CD14-positive monocyte (primary cell): Measurements from ENCODE around the gene KCNJ11. TPM values are rescaled to one million over a fixed set of nuclear protein-coding genes. Genes with fewer than 3 reads are reported as not detected.

Experiments
- DNase-seq, 3 donors: peaks; one replicate each; pipeline ENCODE4 v3.0.0-alpha.2; 2011 to 2022
- H2AFZ ChIP-seq: 2 replicates; pipeline ENCODE4 v1.6.0; 2012; ENCODE audit warnings: mild to moderate bottlenecking, low read depth, low read length, inconsistent platforms; ENCODE audit not compliant: insufficient read depth, poor library complexity, severe bottlenecking
- H3K27ac ChIP-seq, 2 donors: 1 replicate in 1 of 2; 2 replicates in 1 of 2; pipeline ENCODE4 v1.5.1; 2012 to 2013; ENCODE audit warnings: low read length in 2 of 2, control low read depth in 1 of 2, inconsistent platforms in 1 of 2, low read depth in 1 of 2, mild to moderate bottlenecking in 1 of 2
- H3K27me3 ChIP-seq, 2 donors: one replicate each; pipeline versions ENCODE4 v1.6.0 to v1.6.1; 2011 to 2013; ENCODE audit warnings: low read length in 2 of 2; ENCODE audit not compliant: control insufficient read depth in 2 of 2, insufficient read depth in 2 of 2
- H3K36me3 ChIP-seq, 2 donors: replicated peaks in 1 of 2; 1 replicate in 1 of 2; 2 replicates in 1 of 2; pipeline versions ENCODE4 v1.5.1 to v1.6.1; 2012 to 2013; ENCODE audit warnings: low read length in 2 of 2, control low read depth in 1 of 2, inconsistent platforms in 1 of 2, mild to moderate bottlenecking in 1 of 2; ENCODE audit not compliant: insufficient read depth in 2 of 2, control insufficient read depth in 1 of 2
- H3K4me1 ChIP-seq, 2 donors: 1 replicate in 1 of 2; 2 replicates in 1 of 2; pipeline versions ENCODE4 v1.5.1 to v1.6.1; 2012 to 2013; ENCODE audit warnings: low read length in 2 of 2, control low read depth in 1 of 2, inconsistent platforms in 1 of 2, mild to moderate bottlenecking in 1 of 2, moderate library complexity in 1 of 2; ENCODE audit not compliant: insufficient read depth in 2 of 2, control insufficient read depth in 1 of 2
- H3K4me2 ChIP-seq: replicated peaks from 2 replicates; pipeline ENCODE3; 2012; ENCODE audit warnings: low read length, moderate library complexity, mild to moderate bottlenecking; ENCODE audit not compliant: poor library complexity, severe bottlenecking; ENCODE audit errors: extremely low read depth
- H3K4me3 ChIP-seq, 3 experiments: fragments of 200-600 bp in 1 of 3; sonication (generic) in 1 of 3; replicated peaks in 1 of 3; 1 replicate in 2 of 3; 2 replicates in 1 of 3; pipeline ENCODE4 v1.5.1; 2011 to 2013; ENCODE audit warnings: low read length in 3 of 3, mild to moderate bottlenecking in 3 of 3, control low read depth in 2 of 3, low read depth in 2 of 3, inconsistent platforms in 1 of 3, moderate library complexity in 1 of 3
- H3K79me2 ChIP-seq: 2 replicates; pipeline ENCODE4 v1.6.0; 2012; ENCODE audit warnings: mild to moderate bottlenecking, control low read depth, inconsistent platforms, low read length, moderate library complexity; ENCODE audit not compliant: insufficient read depth
- H3K9ac ChIP-seq: 2 replicates; pipeline ENCODE4 v1.6.0; 2017; ENCODE audit warnings: low read length, mild to moderate bottlenecking; ENCODE audit not compliant: insufficient read depth, poor library complexity, severe bottlenecking
- H3K9me3 ChIP-seq, 2 donors: replicated peaks in 1 of 2; 1 replicate in 1 of 2; 2 replicates in 1 of 2; pipeline versions ENCODE4 v1.5.1 to v1.6.1; 2012 to 2013; ENCODE audit warnings: low read length in 2 of 2, control low read depth in 1 of 2; ENCODE audit not compliant: control insufficient read depth in 1 of 2, insufficient read depth in 1 of 2
- H4K20me1 ChIP-seq: 2 replicates; pipeline ENCODE4 v1.6.0; 2012; ENCODE audit warnings: mild to moderate bottlenecking, low read length, control low read depth, moderate library complexity; ENCODE audit not compliant: insufficient read depth
- H3K27ac Mint-ChIP-seq, 7 donors: one replicate each; pipeline ENCODE4 v1.8.0; 2020; ENCODE audit warnings: mild to moderate bottlenecking in 7 of 7, mixed read lengths in 7 of 7, moderate library complexity in 6 of 7, inconsistent platforms in 2 of 7
- H3K27me3 Mint-ChIP-seq, 3 donors: one replicate each; pipeline ENCODE4 v1.8.0; 2021 to 2022; ENCODE audit warnings: low read depth in 3 of 3, mild to moderate bottlenecking in 3 of 3, mixed read lengths in 3 of 3, moderate library complexity in 3 of 3, inconsistent platforms in 1 of 3
- H3K36me3 Mint-ChIP-seq, 2 donors: one replicate each; pipeline ENCODE4 v1.8.0; 2020; ENCODE audit warnings: mixed read lengths in 2 of 2, inconsistent platforms in 1 of 2, mild to moderate bottlenecking in 1 of 2
- H3K4me1 Mint-ChIP-seq: one replicate; pipeline ENCODE4 v1.8.0; 2020; ENCODE audit warnings: mild to moderate bottlenecking, mixed read lengths
- H3K4me3 Mint-ChIP-seq, 2 donors: one replicate each; pipeline ENCODE4 v1.8.0; 2020; ENCODE audit warnings: mild to moderate bottlenecking in 2 of 2, mixed read lengths in 2 of 2, moderate library complexity in 1 of 2
- H3K9me3 Mint-ChIP-seq, 7 donors: one replicate each; pipeline ENCODE4 v1.8.0; 2020 to 2022; ENCODE audit warnings: mixed read lengths in 7 of 7, mild to moderate bottlenecking in 6 of 7, moderate library complexity in 6 of 7, inconsistent platforms in 2 of 7
- WGBS: methylation state at CpG from one replicate; pipeline ENCODE4 v1.1.5; 2013; ENCODE audit warnings: missing lambda C conversion rate; ENCODE audit not compliant: insufficient coverage; 5-methylcytosine and 5-hydroxymethylcytosine counted together
- intact Hi-C, 2 donors: fragments of 100-400 bp; cut with micrococcal nuclease; formaldehyde crosslinking; loops; one replicate each; pipeline versions ENCODE4 v1.15.0 to v1.15.1; 2023
- polyA plus RNA-seq, 3 donors: library from polyadenylated mRNA; depleted of rRNA in 1 of 3; unstranded in 2 of 3; stranded (reverse) in 1 of 3; fragments of 300-500 nt in 2 of 3; fragments of >200 nt in 1 of 3; fragmentation: Illumina TruSeq in 2 of 3; gene quantifications; 1 replicate in 2 of 3; 2 replicates in 1 of 3; pipeline ENCODE4 v1.2.3, GENCODE V29; 2012 to 2021
- TF ChIP-seq, protein P1 (sequence below): fragments of 200-600 bp; IDR thresholded peaks from one replicate; pipeline ENCODE4 v1.8.0; 2022; ENCODE audit warnings: antibody characterized with exemption, mild to moderate bottlenecking

The KCNJ11 gene
- polyA plus RNA-seq, 3 donors: 0.09 TPM; not detected in 2

GRCh38 chr11:17395554-17395961 is 7.1 kb upstream of the KCNJ11 start:
- Mint-ChIP-seq H3K9me3 (peaks cover 0 to 1% (median 0%) of the 10 kb centered on the region in 7 donors), H3K4me3 (no peak overlapping the region), H3K4me1 (no peaks in the 10 kb centered on the region), H3K27ac (peak overlapping the region in 1 of 7 donors; percentile 57), H3K36me3 (no peaks in the 10 kb centered on the region), H3K27me3 (peaks cover 2 to 4% (median 2%) of the 10 kb centered on the region in 3 donors)
- no peaks in the 10 kb centered on the region for H4K20me1 ChIP-seq
- intact Hi-C loops: no loop called here
- H3K9me3 ChIP-seq: no peaks in the 10 kb centered on the region
- no peak overlapping the region for H2AFZ ChIP-seq
- no peak overlapping the region for H3K9ac ChIP-seq
- H3K79me2 ChIP-seq: no peaks in the 10 kb centered on the region
- WGBS: 97% methylated on average over 17 of the region's 20 CpGs
- TF ChIP-seq, protein P1, sequence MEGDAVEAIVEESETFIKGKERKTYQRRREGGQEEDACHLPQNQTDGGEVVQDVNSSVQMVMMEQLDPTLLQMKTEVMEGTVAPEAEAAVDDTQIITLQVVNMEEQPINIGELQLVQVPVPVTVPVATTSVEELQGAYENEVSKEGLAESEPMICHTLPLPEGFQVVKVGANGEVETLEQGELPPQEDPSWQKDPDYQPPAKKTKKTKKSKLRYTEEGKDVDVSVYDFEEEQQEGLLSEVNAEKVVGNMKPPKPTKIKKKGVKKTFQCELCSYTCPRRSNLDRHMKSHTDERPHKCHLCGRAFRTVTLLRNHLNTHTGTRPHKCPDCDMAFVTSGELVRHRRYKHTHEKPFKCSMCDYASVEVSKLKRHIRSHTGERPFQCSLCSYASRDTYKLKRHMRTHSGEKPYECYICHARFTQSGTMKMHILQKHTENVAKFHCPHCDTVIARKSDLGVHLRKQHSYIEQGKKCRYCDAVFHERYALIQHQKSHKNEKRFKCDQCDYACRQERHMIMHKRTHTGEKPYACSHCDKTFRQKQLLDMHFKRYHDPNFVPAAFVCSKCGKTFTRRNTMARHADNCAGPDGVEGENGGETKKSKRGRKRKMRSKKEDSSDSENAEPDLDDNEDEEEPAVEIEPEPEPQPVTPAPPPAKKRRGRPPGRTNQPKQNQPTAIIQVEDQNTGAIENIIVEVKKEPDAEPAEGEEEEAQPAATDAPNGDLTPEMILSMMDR: no peak
- H3K36me3 ChIP-seq: no peaks in the 10 kb centered on the region
- H3K4me3 ChIP-seq: no peak overlapping the region
- no peak overlapping the region for H3K4me2 ChIP-seq
- H3K4me1 ChIP-seq: no peaks in the 10 kb centered on the region
- H3K27ac ChIP-seq: no peak overlapping the region
- peaks cover 0 to 4% of the 10 kb centered on the region in 2 donors for H3K27me3 ChIP-seq
- DNase-seq: no peak

DNA sequence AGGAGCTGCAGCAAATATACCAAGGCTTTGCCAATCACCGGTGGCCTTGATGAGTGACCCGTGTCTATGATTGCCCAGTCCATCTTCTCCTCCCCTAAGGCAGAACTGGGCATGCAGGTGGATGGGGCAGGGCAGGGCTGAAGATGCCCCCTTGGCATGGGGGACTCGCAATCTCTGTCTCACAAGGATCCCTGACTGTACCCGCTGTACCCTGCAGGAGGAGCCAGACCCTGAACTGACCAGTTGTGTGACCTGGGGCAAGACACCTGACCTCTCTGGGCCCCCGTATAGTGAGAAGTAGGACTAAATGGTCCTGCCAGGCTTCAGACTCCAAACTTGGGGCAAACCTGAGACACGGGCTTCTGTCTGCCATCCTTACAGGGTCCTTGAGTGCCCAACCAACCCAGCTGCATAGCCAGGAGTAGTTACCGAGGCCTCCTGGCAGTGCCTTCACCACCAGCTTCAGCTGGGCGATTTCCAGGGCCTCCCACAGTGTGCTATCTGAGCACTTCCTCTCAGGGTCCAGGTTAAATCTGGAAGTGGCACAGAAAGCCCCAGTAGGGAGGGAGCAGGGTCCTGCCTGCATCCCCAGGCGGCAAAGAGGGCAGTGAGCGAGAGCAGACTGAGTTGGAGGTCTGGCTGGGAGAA is 6.4 kb upstream of the KCNJ11 start:
- Histone ChIP-seq H3K9me3 (no peaks in the 10 kb centered on the region), H3K27ac (no peak overlapping the region), H3K9ac (no peak overlapping the region), H3K79me2 (no peaks in the 10 kb centered on the region), H4K20me1 (no peaks in the 10 kb centered on the region), H3K4me3 (no peak overlapping the region), H3K4me2 (no peak overlapping the region), H3K36me3 (no peaks in the 10 kb centered on the region), H2AFZ (no peak overlapping the region), H3K27me3 (peaks cover 1 to 10% of the 10 kb centered on the region in 2 donors), H3K4me1 (peaks cover 0 to 1% of the 10 kb centered on the region in 2 donors)
- peaks cover 7 to 9% (median 7%) of the 10 kb centered on the region in 3 donors for H3K27me3 Mint-ChIP-seq
- H3K27ac Mint-ChIP-seq: no peak overlapping the region
- no peak for DNase-seq
- H3K36me3 Mint-ChIP-seq: peaks cover 0 to 3% of the 10 kb centered on the region in 2 donors
- TF ChIP-seq, protein P1: no peak
- no peaks in the 10 kb centered on the region for H3K9me3 Mint-ChIP-seq
- H3K4me3 Mint-ChIP-seq: peak overlapping the region in 1 of 2 donors; percentile 7
- 88% methylated on average over 7 of the region's 10 CpGs for WGBS
- intact Hi-C loops: no loop called here
- H3K4me1 Mint-ChIP-seq: peaks cover under 1% of the 10 kb centered on the region
